Activated CD8-positive, alpha-beta T cell treated with anti-CD3 and anti-CD28 coated beads for 36 hours (primary cell): ENCODE data around the gene IQUB. TPM values are rescaled to one million over a fixed set of nuclear protein-coding genes. Genes with fewer than 3 reads are reported as not detected.

Source experiments
- ATAC-seq: fragments of 200-7000 bp; cut with Tn5 transposase; one replicate; pipeline ENCODE4 v1.10.0; 2021; ENCODE audit warnings: mild to moderate bottlenecking, moderate library complexity
- CTCF ChIA-PET: fragments of 350-600 bp; sonication (Branson Sonifier 250); formaldehyde crosslinking; loops from one replicate; lab custom pipeline; 2021; ENCODE audit warnings: antibody characterized with exemption; lab: Charles Lee
- POLR2A ChIA-PET: fragments of 350-600 bp; sonication (Branson Sonifier 250); formaldehyde crosslinking; loops from one replicate; lab custom pipeline; 2021; ENCODE audit warnings: antibody characterized with exemption; lab: Charles Lee
- DNase-seq: peaks from one replicate; pipeline ENCODE4 v3.0.0-alpha.2; 2020
- H3K27ac Mint-ChIP-seq: one replicate; pipeline ENCODE4 v1.8.0; 2021; ENCODE audit warnings: mild to moderate bottlenecking, mixed read lengths
- H3K27me3 Mint-ChIP-seq: one replicate; pipeline ENCODE4 v1.8.0; 2021; ENCODE audit warnings: mixed read lengths
- H3K36me3 Mint-ChIP-seq: one replicate; pipeline ENCODE4 v1.8.0; 2021; ENCODE audit warnings: low read depth, mixed read lengths
- H3K4me1 Mint-ChIP-seq: one replicate; pipeline ENCODE4 v1.8.0; 2021; ENCODE audit warnings: low read depth, mixed read lengths
- H3K4me3 Mint-ChIP-seq: one replicate; pipeline ENCODE4 v1.8.0; 2021; ENCODE audit warnings: mild to moderate bottlenecking, moderate library complexity, mixed read lengths
- H3K9me3 Mint-ChIP-seq: one replicate; pipeline ENCODE4 v1.8.0; 2021; ENCODE audit warnings: mixed read lengths
- CTCF ChIP-seq: fragments of 200-600 bp; IDR thresholded peaks from one replicate; pipeline ENCODE4 v1.8.0; 2022; ENCODE audit warnings: antibody characterized with exemption, mild to moderate bottlenecking
- intact Hi-C: fragments of 100-400 bp; cut with micrococcal nuclease; formaldehyde crosslinking; loops from one replicate; pipeline ENCODE4 v1.10.0; 2022
- total RNA-seq, 2 experiments: library from RNA; stranded (reverse); gene quantifications; one replicate each; pipeline ENCODE4 v1.2.3, GENCODE V29; 2021

IQUB gene
- total RNA-seq, 2 experiments from 2014 or later, result 0.09 TPM; not detected in 1

- ATAC-seq (no peak), DNase-seq (no peak)
- H3K4me3 Mint-ChIP-seq, result no peak overlapping the region
- no peaks in the 10 kb centered on the region for H3K9me3 Mint-ChIP-seq
- H3K36me3 Mint-ChIP-seq, result no peaks in the 10 kb centered on the region
- no peak overlapping the region for H3K27ac Mint-ChIP-seq
- no peaks in the 10 kb centered on the region for H3K4me1 Mint-ChIP-seq
- TF ChIP-seq CTCF, result no peak
- no peaks in the 10 kb centered on the region for H3K27me3 Mint-ChIP-seq
- intact Hi-C loops, result no loop called here
- CTCF ChIA-PET, result no interaction called here
- POLR2A ChIA-PET, result no interaction called here
These were observed 96.9 kb downstream of the IQUB start for GRCh38 chr7:123437447-123437995.

- POLR2A ChIA-PET, result no interaction called here
These were observed 99.2 kb downstream of the IQUB start for GRCh38 chr7:123435080-123435700.

GRCh38 chr7:123433665-123434064 is 100.7 kb downstream of the IQUB start:
- no peak for DNase-seq
- H3K4me1 Mint-ChIP-seq, result no peaks in the 10 kb centered on the region
- ATAC-seq, result no peak
- no peaks in the 10 kb centered on the region for H3K36me3 Mint-ChIP-seq
- TF ChIP-seq CTCF, result no peak
- H3K9me3 Mint-ChIP-seq, result no peaks in the 10 kb centered on the region
- no peaks in the 10 kb centered on the region for H3K27me3 Mint-ChIP-seq
- no peak overlapping the region for H3K27ac Mint-ChIP-seq
- CTCF ChIA-PET, result no interaction called here
- intact Hi-C loops, result no loop called here
- POLR2A ChIA-PET, result no interaction called here
- H3K4me3 Mint-ChIP-seq, result no peak overlapping the region

More at GRCh38 chr7:123435080-123435700, 99.2 kb downstream of the IQUB start:
- ATAC-seq (no peak), DNase-seq (no peak)
- H3K27ac Mint-ChIP-seq, result no peak overlapping the region
- CTCF ChIA-PET, result no interaction called here
- no peaks in the 10 kb centered on the region for H3K36me3 Mint-ChIP-seq
- TF ChIP-seq CTCF, result no peak
- no peaks in the 10 kb centered on the region for H3K4me1 Mint-ChIP-seq
- no peak overlapping the region for H3K4me3 Mint-ChIP-seq
- no peaks in the 10 kb centered on the region for H3K27me3 Mint-ChIP-seq
- intact Hi-C loops, result no loop called here
- no peaks in the 10 kb centered on the region for H3K9me3 Mint-ChIP-seq

- no peak for TF ChIP-seq CTCF
- intact Hi-C loops, result no loop called here
- Mint-ChIP-seq H3K36me3 (no peaks in the 10 kb centered on the region), H3K27ac (no peak overlapping the region), H3K9me3 (no peaks in the 10 kb centered on the region), H3K4me1 (no peaks in the 10 kb centered on the region), H3K27me3 (no peaks in the 10 kb centered on the region), H3K4me3 (no peak overlapping the region)
- CTCF ChIA-PET, result no interaction called here
- POLR2A ChIA-PET, result no interaction called here
- ATAC-seq, result no peak
- no peak for DNase-seq
These were observed 101.8 kb downstream of the IQUB start for GRCh38 chr7:123432601-123433000.

- no peaks in the 10 kb centered on the region for H3K27me3 Mint-ChIP-seq
- ChIA-PET POLR2A (no interaction called here), CTCF (no interaction called here)
- intact Hi-C loops, result no loop called here
- H3K27ac Mint-ChIP-seq, result no peak overlapping the region
- H3K4me1 Mint-ChIP-seq, result no peaks in the 10 kb centered on the region
- no peak for ATAC-seq
- H3K9me3 Mint-ChIP-seq, result no peaks in the 10 kb centered on the region
- H3K4me3 Mint-ChIP-seq, result no peak overlapping the region
- DNase-seq, result no peak
- no peaks in the 10 kb centered on the region for H3K36me3 Mint-ChIP-seq
- TF ChIP-seq CTCF, result no peak
These were observed 103.2 kb downstream of the IQUB start for GRCh38 chr7:123431075-123431614.
